ENCODE measurements around the gene FILIP1L.

FILIP1L gene

DNA sequence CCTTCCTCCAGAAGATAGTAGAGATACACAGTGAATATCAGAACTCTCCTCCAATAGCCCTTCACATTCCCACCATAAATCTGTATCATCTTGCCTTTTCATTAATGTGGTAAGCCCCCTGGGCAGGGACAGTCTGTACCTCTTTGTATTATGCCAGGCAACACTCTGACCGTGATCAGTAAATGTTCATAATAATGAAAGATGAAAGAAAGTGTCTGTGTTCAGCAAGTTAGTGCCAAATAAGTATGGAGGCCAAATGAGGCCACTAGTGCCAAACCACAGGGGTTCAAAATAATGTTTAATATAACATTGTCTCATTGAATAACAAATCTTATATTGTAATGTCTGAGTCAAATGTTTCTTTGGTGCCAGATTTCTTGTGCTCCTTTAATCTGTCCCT, 192.3 kb downstream of the FILIP1L start:
- no peak for DNase-seq (ENCODE audit: low read depth)

GRCh38 chr3:99921377-99921695, 193.0 kb downstream of the FILIP1L start:
- no peak for DNase-seq (ENCODE audit: low read depth)

- no peak for DNase-seq (ENCODE audit: low read depth)
Measured at GRCh38 chr3:99920481-99921376, 193.6 kb downstream of the FILIP1L start.

- DNase-seq (ENCODE audit: low read depth) = no peak
Measured at GRCh38 chr3:99919694-99920093, 194.6 kb downstream of the FILIP1L start.

DNA sequence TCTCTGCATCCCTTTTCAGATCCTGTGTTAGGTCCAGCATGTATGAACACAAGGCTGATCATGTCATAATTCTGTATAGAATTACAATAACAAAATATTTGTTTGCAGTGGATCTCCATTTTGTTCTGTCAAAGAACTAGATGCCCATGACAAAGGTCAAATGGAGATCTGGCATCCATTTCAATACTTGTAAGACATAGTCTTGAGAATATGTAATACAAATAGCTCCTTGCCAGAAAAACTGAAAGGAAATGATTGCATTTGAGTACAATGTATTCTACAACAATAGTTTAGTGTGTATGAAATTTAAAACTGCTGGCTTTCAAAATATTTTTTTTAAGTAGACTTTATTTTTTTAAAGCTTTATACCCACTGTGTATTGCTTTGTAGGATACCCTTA, 195.6 kb downstream of the FILIP1L start:
- no peak for DNase-seq (ENCODE audit: low read depth)

GRCh38 chr3:99915906-99916432, 198.3 kb downstream of the FILIP1L start:
- no peak for DNase-seq (ENCODE audit: low read depth)

DNA sequence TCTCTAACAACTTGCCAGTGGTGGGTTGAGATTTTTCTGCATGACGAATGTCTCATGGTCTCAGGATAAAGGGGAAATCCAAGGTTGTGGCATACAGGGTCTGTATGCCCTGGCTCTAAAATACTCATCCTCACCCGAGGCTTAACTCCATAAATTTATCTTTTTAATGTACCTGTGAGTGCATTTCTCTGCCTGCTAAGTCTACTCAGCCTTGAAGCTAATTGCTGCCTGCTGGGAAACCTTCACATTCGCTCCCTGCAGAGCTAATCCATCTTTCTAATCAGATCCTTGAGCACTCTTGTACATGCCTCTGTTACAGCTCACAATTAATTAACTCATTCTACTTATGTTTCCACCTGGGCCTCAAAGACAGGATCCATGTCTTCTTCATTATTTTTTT, 202.9 kb downstream of the FILIP1L start:
- no peak for DNase-seq (ENCODE audit: low read depth)

GRCh38 chr3:99910752-99911290, 203.5 kb downstream of the FILIP1L start:
- DNase-seq (ENCODE audit: low read depth) = no peak

DNA sequence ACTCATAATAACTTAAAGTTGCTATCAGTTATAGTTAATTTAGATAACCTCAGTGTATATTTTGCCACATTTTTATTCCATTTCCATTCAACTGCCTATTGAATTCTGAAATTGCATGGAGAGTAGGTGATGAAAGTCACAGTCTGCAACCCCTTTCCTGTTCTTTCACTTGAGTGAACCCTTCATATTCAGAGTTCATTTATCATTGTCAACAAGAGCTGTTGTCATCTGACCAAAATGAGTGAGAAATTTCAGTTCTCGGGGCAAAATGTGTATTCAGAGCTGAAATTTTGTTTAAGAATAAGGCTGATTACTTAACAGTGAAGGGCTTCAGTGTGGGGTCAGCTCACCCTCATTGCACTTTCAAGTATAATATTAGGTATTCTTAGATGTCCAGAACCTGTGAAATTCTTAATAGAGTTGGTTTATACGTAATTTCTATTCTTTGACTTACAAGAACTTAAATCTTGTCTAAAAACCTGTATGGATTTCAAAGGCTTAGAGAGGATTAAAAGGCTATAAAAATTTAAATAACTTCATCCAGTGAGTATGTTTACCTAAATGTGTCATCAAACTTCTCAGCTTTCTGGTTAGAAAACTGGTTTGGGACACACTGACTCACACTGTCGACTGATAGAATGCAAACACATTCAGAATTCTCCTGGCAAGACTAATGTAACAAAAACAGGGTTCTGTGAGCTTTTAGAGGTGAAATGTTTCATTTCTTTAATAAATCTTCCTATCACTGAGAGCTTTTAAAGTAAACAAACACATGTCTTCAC, 204.4 kb downstream of the FILIP1L start:
- DNase-seq (ENCODE audit: low read depth) = no peak

DNA sequence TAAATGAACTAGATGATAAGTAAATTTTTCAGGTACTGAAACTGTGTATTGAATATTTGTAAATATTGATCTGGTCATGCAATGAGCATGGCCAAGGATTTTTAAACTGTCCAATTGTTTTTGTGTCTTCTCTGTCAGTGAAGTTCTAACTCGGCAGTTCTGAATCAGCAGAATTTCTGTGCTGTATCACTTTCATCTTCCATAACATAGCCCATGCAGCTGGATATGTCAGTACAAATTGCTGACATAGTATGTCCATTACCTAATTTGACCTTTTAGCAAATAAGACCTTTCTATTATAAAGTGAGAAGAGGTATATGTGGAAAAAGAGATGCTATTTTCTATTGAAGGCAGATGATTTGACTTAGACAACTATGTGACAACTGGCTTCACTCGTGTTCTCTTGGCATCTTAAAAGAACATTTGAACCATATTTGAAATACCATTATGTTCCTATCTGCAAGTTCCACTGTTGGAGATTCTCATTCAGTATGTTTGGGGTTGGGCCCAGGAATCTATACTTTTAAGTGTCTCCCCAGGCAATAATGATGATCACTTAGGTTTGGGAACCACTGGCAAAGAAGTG, 206.2 kb downstream of the FILIP1L start:
- DNase-seq (ENCODE audit: low read depth) = no peak

- DNase-seq (ENCODE audit: low read depth) = no peak
Measured at GRCh38 chr3:99903869-99904268, 210.4 kb downstream of the FILIP1L start.

GRCh38 chr3:99902091-99902490, 212.2 kb downstream of the FILIP1L start:
- no peak for DNase-seq (ENCODE audit: low read depth)

GRCh38 chr3:99901200-99901926, 212.9 kb downstream of the FILIP1L start:
- DNase-seq (ENCODE audit: low read depth) = no peak

GRCh38 chr3:99900248-99900647, 214.1 kb downstream of the FILIP1L start:
- DNase-seq (ENCODE audit: low read depth) = no peak

DNA sequence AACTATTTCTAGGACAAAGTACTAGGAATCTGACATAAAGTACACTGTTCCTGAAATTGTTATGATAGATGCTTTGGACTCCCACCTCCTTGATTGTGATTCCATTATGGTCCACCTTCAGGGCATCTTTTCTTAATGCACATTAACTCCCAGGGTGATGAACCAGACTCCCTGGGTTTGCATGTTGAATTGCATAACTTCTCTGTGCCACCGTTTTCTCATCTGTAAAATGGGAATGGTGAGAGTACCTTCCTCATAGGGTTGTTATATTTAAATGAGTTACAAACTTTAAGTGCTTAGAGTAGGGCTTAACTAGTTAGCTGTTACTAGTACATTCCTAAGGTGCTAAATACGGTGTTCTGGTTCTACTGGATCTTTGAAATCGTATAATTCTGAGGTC, 214.7 kb downstream of the FILIP1L start:
- DNase-seq (ENCODE audit: low read depth) = no peak

DNA sequence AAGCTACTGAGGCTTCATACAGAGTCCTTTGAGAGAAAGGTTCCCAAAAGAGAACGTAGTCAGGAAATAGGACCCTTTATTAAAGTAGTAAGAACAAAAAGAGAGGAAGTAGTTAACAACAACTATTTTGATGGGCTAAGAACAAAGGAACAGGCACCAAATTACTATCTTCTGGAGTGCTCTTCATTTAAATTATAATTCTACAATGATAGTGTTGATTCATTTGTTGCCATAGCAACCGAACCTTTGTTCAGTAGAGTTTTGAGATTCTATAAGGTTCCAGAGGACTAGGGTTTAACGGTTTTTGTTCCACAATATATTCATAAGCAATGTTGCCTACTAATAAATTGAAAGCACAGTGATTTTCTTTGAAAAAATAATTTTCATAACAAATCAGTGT, 217.8 kb downstream of the FILIP1L start:
- no peak for DNase-seq (ENCODE audit: low read depth)

GRCh38 chr3:99895703-99896441, 218.4 kb downstream of the FILIP1L start:
- no peak for DNase-seq (ENCODE audit: low read depth)

- no peak for DNase-seq (ENCODE audit: low read depth)
Measured at GRCh38 chr3:99895131-99895696, 219.1 kb downstream of the FILIP1L start.

DNA sequence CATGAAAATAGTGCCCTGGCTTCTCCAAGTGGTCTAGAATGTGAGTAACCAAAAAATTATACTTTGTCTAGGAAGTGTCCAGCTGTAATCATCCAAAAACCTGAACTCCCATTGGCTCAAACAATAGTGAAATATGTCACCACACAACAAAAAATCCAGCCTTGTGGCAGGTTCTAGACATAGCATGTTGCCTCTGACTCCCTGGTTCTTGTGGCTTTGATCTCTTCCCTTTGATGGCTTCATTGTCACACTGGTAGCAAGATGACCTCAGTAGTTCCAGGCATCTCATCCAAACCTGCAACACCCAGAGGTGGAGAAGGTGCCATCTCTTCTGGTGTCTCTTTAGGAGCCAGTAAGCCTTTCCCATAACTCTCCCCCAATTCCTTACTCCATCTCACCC, 222.0 kb downstream of the FILIP1L start:
- no peak for DNase-seq (ENCODE audit: low read depth)

GRCh38 chr3:99891610-99892285, 222.6 kb downstream of the FILIP1L start:
- DNase-seq (ENCODE audit: low read depth) = no peak
